IPS-15b (cell line): ENCODE data around the gene PPP1R14C.

ENCODE experiments used
- H3K27me3 ChIP-seq: one replicate; pipeline ENCODE4 v1.6.1; 2013; ENCODE audit warnings: low read length; ENCODE audit not compliant: control insufficient read depth, insufficient read depth
- H3K36me3 ChIP-seq: one replicate; pipeline ENCODE4 v1.6.1; 2013; ENCODE audit warnings: low read length; ENCODE audit not compliant: control insufficient read depth, insufficient read depth
- H3K4me1 ChIP-seq: one replicate; pipeline ENCODE4 v1.6.1; 2013; ENCODE audit warnings: mild to moderate bottlenecking, low read length; ENCODE audit not compliant: control insufficient read depth, insufficient read depth
- H3K4me3 ChIP-seq: one replicate; pipeline ENCODE4 v1.5.1; 2013; ENCODE audit warnings: low read depth, low read length
- H3K9ac ChIP-seq: one replicate; pipeline ENCODE4 v1.6.1; 2013; ENCODE audit warnings: low read depth, mild to moderate bottlenecking, low read length
- H3K9me3 ChIP-seq: one replicate; pipeline ENCODE4 v1.6.1; 2013; ENCODE audit warnings: mild to moderate bottlenecking, low read length; ENCODE audit not compliant: control insufficient read depth, insufficient read depth

Gene PPP1R14C

GRCh38 chr6:150200428-150201100 lies 57.7 kb downstream of the PPP1R14C start:
- no peaks in the 10 kb centered on the region for H3K27me3 ChIP-seq
- no peak overlapping the region for H3K9ac ChIP-seq
- H3K4me3 ChIP-seq, result no peak overlapping the region
- H3K9me3 ChIP-seq, result no peaks in the 10 kb centered on the region
- no peaks in the 10 kb centered on the region for H3K4me1 ChIP-seq
- no peaks in the 10 kb centered on the region for H3K36me3 ChIP-seq

GRCh38 chr6:150201285-150201684 lies 58.4 kb downstream of the PPP1R14C start:
- no peaks in the 10 kb centered on the region for H3K9me3 ChIP-seq
- H3K27me3 ChIP-seq, result no peaks in the 10 kb centered on the region
- H3K4me3 ChIP-seq, result no peak overlapping the region
- H3K4me1 ChIP-seq, result no peaks in the 10 kb centered on the region
- no peak overlapping the region for H3K9ac ChIP-seq
- H3K36me3 ChIP-seq, result no peaks in the 10 kb centered on the region

GRCh38 chr6:150201772-150202329 lies 59.0 kb downstream of the PPP1R14C start:
- H3K4me3 ChIP-seq, result no peak overlapping the region
- H3K4me1 ChIP-seq, result no peaks in the 10 kb centered on the region
- H3K9me3 ChIP-seq, result no peaks in the 10 kb centered on the region
- no peak overlapping the region for H3K9ac ChIP-seq
- H3K27me3 ChIP-seq, result no peaks in the 10 kb centered on the region
- no peaks in the 10 kb centered on the region for H3K36me3 ChIP-seq

- no peaks in the 10 kb centered on the region for H3K36me3 ChIP-seq
- no peak overlapping the region for H3K4me3 ChIP-seq
- H3K4me1 ChIP-seq, result no peaks in the 10 kb centered on the region
- no peak overlapping the region for H3K9ac ChIP-seq
- no peaks in the 10 kb centered on the region for H3K27me3 ChIP-seq
- H3K9me3 ChIP-seq, result no peaks in the 10 kb centered on the region
Measured at GRCh38 chr6:150202404-150202803, 59.6 kb downstream of the PPP1R14C start.

- Histone ChIP-seq H3K36me3 (no peaks in the 10 kb centered on the region), H3K4me3 (no peak overlapping the region), H3K4me1 (no peaks in the 10 kb centered on the region), H3K9ac (no peak overlapping the region), H3K27me3 (no peaks in the 10 kb centered on the region), H3K9me3 (no peaks in the 10 kb centered on the region)
Measured at GRCh38 chr6:150202934-150203333, 60.1 kb downstream of the PPP1R14C start.

GRCh38 chr6:150203378-150203777 lies 60.5 kb downstream of the PPP1R14C start:
- H3K9me3 ChIP-seq, result no peaks in the 10 kb centered on the region
- H3K4me3 ChIP-seq, result no peak overlapping the region
- H3K36me3 ChIP-seq, result no peaks in the 10 kb centered on the region
- H3K9ac ChIP-seq, result no peak overlapping the region
- no peaks in the 10 kb centered on the region for H3K4me1 ChIP-seq
- H3K27me3 ChIP-seq, result no peaks in the 10 kb centered on the region

GRCh38 chr6:150203871-150204545 lies 61.2 kb downstream of the PPP1R14C start:
- no peaks in the 10 kb centered on the region for H3K4me1 ChIP-seq
- no peaks in the 10 kb centered on the region for H3K36me3 ChIP-seq
- no peaks in the 10 kb centered on the region for H3K27me3 ChIP-seq
- no peaks in the 10 kb centered on the region for H3K9me3 ChIP-seq
- H3K9ac ChIP-seq, result no peak overlapping the region
- H3K4me3 ChIP-seq, result no peak overlapping the region

- Histone ChIP-seq H3K27me3 (no peaks in the 10 kb centered on the region), H3K4me3 (no peak overlapping the region), H3K9ac (no peak overlapping the region)
Measured at GRCh38 chr6:150204705-150205472, 62.0 kb downstream of the PPP1R14C start.

GRCh38 chr6:150207931-150208570 lies 65.2 kb downstream of the PPP1R14C start:
- Histone ChIP-seq H3K4me3 (no peak overlapping the region), H3K4me1 (no peaks in the 10 kb centered on the region), H3K9me3 (no peaks in the 10 kb centered on the region), H3K27me3 (peaks cover 5% of the 10 kb centered on the region), H3K36me3 (no peaks in the 10 kb centered on the region), H3K9ac (no peak overlapping the region)

More at GRCh38 chr6:150204705-150205472, 62.0 kb downstream of the PPP1R14C start:
- H3K4me1 ChIP-seq, result no peaks in the 10 kb centered on the region
- no peaks in the 10 kb centered on the region for H3K36me3 ChIP-seq
- no peaks in the 10 kb centered on the region for H3K9me3 ChIP-seq

GRCh38 chr6:150208611-150209352 lies 65.9 kb downstream of the PPP1R14C start:
- H3K9me3 ChIP-seq, result no peaks in the 10 kb centered on the region
- H3K9ac ChIP-seq, result no peak overlapping the region
- H3K36me3 ChIP-seq, result no peaks in the 10 kb centered on the region
- no peak overlapping the region for H3K4me3 ChIP-seq
- peaks cover 7% of the 10 kb centered on the region for H3K27me3 ChIP-seq
- no peaks in the 10 kb centered on the region for H3K4me1 ChIP-seq

GRCh38 chr6:150209415-150209814 lies 66.6 kb downstream of the PPP1R14C start:
- Histone ChIP-seq H3K4me3 (no peak overlapping the region), H3K9me3 (no peaks in the 10 kb centered on the region), H3K36me3 (no peaks in the 10 kb centered on the region), H3K4me1 (no peaks in the 10 kb centered on the region), H3K9ac (no peak overlapping the region), H3K27me3 (peaks cover 12% of the 10 kb centered on the region)
